GM12878 (cell line): ENCODE results near the gene PACS1. TPM values are rescaled to one million over a fixed set of nuclear protein-coding genes. Genes with fewer than 3 reads are reported as not detected.
A peak's percentile ranks its signal among the peaks of the same experiment; 100 is the strongest.

Experiments
- CTCF ChIP-seq, 3 experiments: IDR thresholded peaks in 2 of 3; conservative IDR thresholded peaks in 1 of 3; 2 replicates each; pipeline ENCODE4 v1.5.1; 2011; ENCODE audit warnings: low read depth in 3 of 3, low read length in 3 of 3, mild to moderate bottlenecking in 3 of 3, control low read depth in 2 of 3, moderate library complexity in 2 of 3, inconsistent platforms in 1 of 3, mixed read lengths in 1 of 3; ENCODE audit not compliant: control insufficient read depth in 2 of 3, insufficient read depth in 1 of 3; ENCODE audit errors: extremely low read depth in 1 of 3
- YBX1 ChIP-seq: fragments of 450-650 bp; IDR thresholded peaks from 2 replicates; pipeline ENCODE4 v1.6.1; 2016; ENCODE audit warnings: antibody characterized with exemption
- YY1 ChIP-seq: IDR thresholded peaks from 2 replicates; pipeline ENCODE4 v1.6.1; 2011; ENCODE audit warnings: low read depth, mild to moderate bottlenecking, low read length
- ZNF384 ChIP-seq: IDR thresholded peaks from 2 replicates; pipeline ENCODE4 v1.6.1; 2012; ENCODE audit warnings: low read depth, mild to moderate bottlenecking, low read length, improper control_type of control experiment, borderline replicate concordance
- polyA plus RNA-seq, 11 experiments: library from polyadenylated mRNA; depleted of rRNA in 4 of 11; unstranded in 6 of 11; stranded (reverse) in 5 of 11; fragments of >200 nt; fragmentation: Nextera tagmentation in 4 of 11; fragmentation: Illumina TruSeq in 1 of 11; extraction: Ambion mirVana in 4 of 11; extraction: Trizol in 1 of 11; gene quantifications; 1 replicate in 1 of 11; 2 replicates in 10 of 11; pipeline versions ENCODE4 v1.2.1 to v1.2.3, GENCODE V29; 2011 to 2016; ENCODE audit warnings: inconsistent platforms in 2 of 11, missing spikeins in 2 of 11, low read depth in 1 of 11
- total RNA-seq, 4 experiments: library from RNA; depleted of rRNA in 3 of 4; stranded (reverse); fragments of >200 nt in 3 of 4; fragmentation: Illumina TruSeq in 1 of 4; extraction: Trizol in 1 of 4; gene quantifications; 2 replicates each; pipeline versions ENCODE4 v1.2.1 to v1.2.3, GENCODE V29; 2013 to 2021
- TF ChIP-seq, protein P1 (sequence below): fragments of 450-650 bp; IDR thresholded peaks from 2 replicates; pipeline ENCODE4 v1.6.1; 2016; ENCODE audit warnings: mild to moderate bottlenecking
- TF ChIP-seq, protein P2 (sequence below): IDR thresholded peaks from 2 replicates; pipeline ENCODE4 v1.6.1; 2011; ENCODE audit warnings: borderline replicate concordance, low read depth, mild to moderate bottlenecking, moderate library complexity, mixed read lengths, low read length; ENCODE audit not compliant: insufficient read depth; ENCODE audit errors: extremely low read length

Gene PACS1
- total and polyA plus RNA-seq, 10 of the 15 experiments (the other 5 are each of a cell fraction or from before 2014, with no cell fraction given) = 1.1 to 74.3 (median 17.9) TPM

- TF ChIP-seq CTCF (IDR thresholded peaks at IDR 0.05 in 2 of 3, conservative IDR thresholded peaks at IDR 0.05 in 1 of 3; ENCODE audit: control insufficient read depth in 2 of 3, extremely low read depth in 1 of 3, insufficient read depth in 1 of 3, low read depth in 3 of 3, low read length in 3 of 3) (peak in 1 of 3 experiments; percentile 26; a peak in 1 of 6 replicates), YBX1 (no peak), YY1 (peak; percentile 32; the same call in 1 of the 2 replicates), ZNF384 (no peak)
- TF ChIP-seq, protein P1, sequence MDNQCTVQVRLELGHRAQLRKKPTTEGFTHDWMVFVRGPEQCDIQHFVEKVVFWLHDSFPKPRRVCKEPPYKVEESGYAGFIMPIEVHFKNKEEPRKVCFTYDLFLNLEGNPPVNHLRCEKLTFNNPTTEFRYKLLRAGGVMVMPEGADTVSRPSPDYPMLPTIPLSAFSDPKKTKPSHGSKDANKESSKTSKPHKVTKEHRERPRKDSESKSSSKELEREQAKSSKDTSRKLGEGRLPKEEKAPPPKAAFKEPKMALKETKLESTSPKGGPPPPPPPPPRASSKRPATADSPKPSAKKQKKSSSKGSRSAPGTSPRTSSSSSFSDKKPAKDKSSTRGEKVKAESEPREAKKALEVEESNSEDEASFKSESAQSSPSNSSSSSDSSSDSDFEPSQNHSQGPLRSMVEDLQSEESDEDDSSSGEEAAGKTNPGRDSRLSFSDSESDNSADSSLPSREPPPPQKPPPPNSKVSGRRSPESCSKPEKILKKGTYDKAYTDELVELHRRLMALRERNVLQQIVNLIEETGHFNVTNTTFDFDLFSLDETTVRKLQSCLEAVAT = peak; percentile 13; the same call in 1 of the 2 replicates
- TF ChIP-seq, protein P2, sequence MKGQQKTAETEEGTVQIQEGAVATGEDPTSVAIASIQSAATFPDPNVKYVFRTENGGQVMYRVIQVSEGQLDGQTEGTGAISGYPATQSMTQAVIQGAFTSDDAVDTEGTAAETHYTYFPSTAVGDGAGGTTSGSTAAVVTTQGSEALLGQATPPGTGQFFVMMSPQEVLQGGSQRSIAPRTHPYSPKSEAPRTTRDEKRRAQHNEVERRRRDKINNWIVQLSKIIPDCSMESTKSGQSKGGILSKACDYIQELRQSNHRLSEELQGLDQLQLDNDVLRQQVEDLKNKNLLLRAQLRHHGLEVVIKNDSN = no peak
Measured at GRCh38 chr11:66221726-66222236, 151.7 kb downstream of the PACS1 start (continued).
